ENCODE data around the gene AMPD3.
A peak's percentile ranks its signal among the peaks of the same experiment; 100 is the strongest.

AMPD3 gene

DNA sequence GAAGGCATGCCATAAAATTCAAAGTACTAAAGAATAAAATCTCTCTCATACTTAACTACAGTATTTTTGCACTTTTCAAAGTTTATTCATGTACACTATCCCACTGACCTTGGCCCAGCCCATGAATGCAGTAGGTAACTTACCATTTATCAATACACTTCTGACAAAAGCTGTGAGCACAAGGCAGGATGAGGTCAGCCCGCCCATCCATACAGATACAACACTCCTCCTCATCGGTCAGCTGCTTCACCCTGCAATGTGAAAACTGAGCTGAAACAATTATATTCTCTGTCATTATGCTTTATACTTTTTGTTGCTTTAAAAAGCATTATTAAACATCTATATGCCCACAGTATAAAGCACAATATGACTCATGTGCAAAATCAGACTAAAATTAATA, 63.8 kb downstream of the AMPD3 start:
- Histone ChIP-seq H3K4me2 (ENCODE audit: low read length) (no peak overlapping the region), H3K27me3 (ENCODE audit: control insufficient read depth, insufficient read depth, low read length) (no peaks in the 10 kb centered on the region), H3K9me3 (replicated peaks; ENCODE audit: low read length) (no peaks in the 10 kb centered on the region), H3K4me3 (ENCODE audit: low read length) (no peak overlapping the region), H3K4me1 (ENCODE audit: control insufficient read depth, insufficient read depth, low read length) (peaks cover 13% of the 10 kb centered on the region), H3K36me3 (ENCODE audit: insufficient read depth, low read length) (peaks cover 50% of the 10 kb centered on the region), H3K9ac (ENCODE audit: low read depth, low read length) (no peak overlapping the region)

DNA sequence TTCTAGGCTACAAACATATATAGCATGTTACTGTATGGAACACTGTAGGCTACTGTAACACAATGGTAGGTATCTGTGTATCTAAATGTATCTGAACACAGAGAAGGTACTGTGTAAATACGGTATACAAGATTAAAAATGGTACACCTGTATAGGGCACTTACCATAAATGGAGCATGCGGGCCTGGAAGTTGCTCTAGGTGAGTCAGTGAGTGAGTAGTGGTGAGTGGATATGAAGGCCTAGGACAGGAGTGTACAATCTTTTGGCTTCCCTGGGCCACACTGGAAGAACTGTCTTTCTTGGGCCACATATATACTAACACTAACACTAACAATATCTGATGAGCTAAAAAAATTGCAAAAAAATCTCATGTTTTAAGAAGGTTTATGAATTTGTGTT, 64.6 kb downstream of the AMPD3 start:
- Histone ChIP-seq H3K9ac (ENCODE audit: low read depth, low read length) (no peak overlapping the region), H3K4me3 (ENCODE audit: low read length) (no peak overlapping the region), H3K4me2 (ENCODE audit: low read length) (no peak overlapping the region), H3K27me3 (ENCODE audit: control insufficient read depth, insufficient read depth, low read length) (no peaks in the 10 kb centered on the region), H3K4me1 (ENCODE audit: control insufficient read depth, insufficient read depth, low read length) (peaks cover 6% of the 10 kb centered on the region), H3K9me3 (replicated peaks; ENCODE audit: low read length) (no peaks in the 10 kb centered on the region), H3K36me3 (ENCODE audit: insufficient read depth, low read length) (peaks cover 51% of the 10 kb centered on the region)

DNA sequence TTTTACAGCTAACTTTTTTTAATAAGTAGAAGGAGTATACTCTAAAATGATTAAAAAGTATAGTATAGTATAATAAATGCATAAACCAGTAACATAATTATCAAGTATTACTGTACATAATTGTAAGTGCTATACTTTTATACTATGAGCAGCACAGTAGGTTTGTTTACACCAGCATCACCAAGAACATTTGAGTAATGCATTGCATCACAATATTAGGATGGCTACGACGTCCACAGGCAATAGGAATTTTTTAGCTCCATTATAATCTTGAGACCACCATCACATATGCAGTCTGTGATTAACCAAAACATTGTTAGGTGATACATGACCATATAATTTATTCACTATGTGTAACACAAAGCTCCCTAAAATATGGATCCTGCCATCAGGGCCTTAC, 65.5 kb downstream of the AMPD3 start:
- H3K27me3 ChIP-seq (ENCODE audit: control insufficient read depth, insufficient read depth, low read length) = no peaks in the 10 kb centered on the region
- no peak overlapping the region for H3K4me3 ChIP-seq (ENCODE audit: low read length)
- no peaks in the 10 kb centered on the region for H3K9me3 ChIP-seq (replicated peaks; ENCODE audit: low read length)
- H3K9ac ChIP-seq (ENCODE audit: low read depth, low read length) = no peak overlapping the region
- H3K36me3 ChIP-seq (ENCODE audit: insufficient read depth, low read length) = peaks cover 58% of the 10 kb centered on the region
- H3K4me1 ChIP-seq (ENCODE audit: control insufficient read depth, insufficient read depth, low read length) = no peaks in the 10 kb centered on the region
- no peak overlapping the region for H3K4me2 ChIP-seq (ENCODE audit: low read length)

DNA sequence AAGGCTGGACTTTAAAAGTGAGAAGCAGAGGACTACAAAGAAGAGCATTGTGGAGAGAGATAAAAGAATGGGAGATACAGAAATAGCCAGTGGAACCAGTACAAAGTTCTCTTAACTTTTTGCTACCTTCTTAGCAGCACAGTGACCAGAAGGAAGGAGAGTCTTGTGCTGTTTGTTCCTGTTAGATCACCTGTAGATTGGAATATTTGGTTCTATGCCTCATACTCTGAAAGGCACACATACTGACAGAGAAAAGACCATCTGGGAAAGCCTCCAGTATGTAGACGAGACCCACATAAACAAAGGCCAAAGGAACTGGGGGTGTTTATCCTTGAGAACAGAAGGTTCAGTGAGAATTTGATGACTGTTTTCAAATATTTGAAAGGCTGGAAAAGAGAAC, 67.2 kb downstream of the AMPD3 start:
- Histone ChIP-seq H3K4me3 (ENCODE audit: low read length) (no peak overlapping the region), H3K4me2 (ENCODE audit: low read length) (no peak overlapping the region), H3K9ac (ENCODE audit: low read depth, low read length) (no peak overlapping the region), H3K4me1 (ENCODE audit: control insufficient read depth, insufficient read depth, low read length) (peaks cover 5% of the 10 kb centered on the region), H3K27me3 (ENCODE audit: control insufficient read depth, insufficient read depth, low read length) (no peaks in the 10 kb centered on the region), H3K36me3 (ENCODE audit: insufficient read depth, low read length) (peaks cover 60% of the 10 kb centered on the region), H3K9me3 (replicated peaks; ENCODE audit: low read length) (no peaks in the 10 kb centered on the region)

DNA sequence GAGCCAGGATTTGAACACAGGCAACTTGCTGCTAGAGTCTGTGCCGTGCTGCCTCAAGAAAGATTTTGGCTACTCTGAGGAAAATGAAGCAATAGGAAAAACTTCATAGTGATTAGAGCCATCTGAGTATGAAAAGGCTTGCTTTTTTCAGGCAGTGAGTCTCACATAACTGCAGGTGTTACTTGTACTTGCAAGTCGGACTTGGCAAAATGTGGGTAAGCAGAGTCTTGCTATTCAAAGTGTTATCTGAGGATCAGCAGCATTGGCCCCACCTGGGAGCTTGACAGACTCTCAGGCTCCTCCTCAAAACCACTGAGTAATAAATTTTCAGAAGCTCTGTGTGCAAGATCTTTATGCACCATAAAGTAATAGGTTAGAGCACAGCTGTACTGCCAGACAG, 67.9 kb downstream of the AMPD3 start:
- H3K9ac ChIP-seq (ENCODE audit: low read depth, low read length) = no peak overlapping the region
- H3K4me1 ChIP-seq (ENCODE audit: control insufficient read depth, insufficient read depth, low read length) = peaks cover 11% of the 10 kb centered on the region
- H3K36me3 ChIP-seq (ENCODE audit: insufficient read depth, low read length) = peaks cover 64% of the 10 kb centered on the region

DNA sequence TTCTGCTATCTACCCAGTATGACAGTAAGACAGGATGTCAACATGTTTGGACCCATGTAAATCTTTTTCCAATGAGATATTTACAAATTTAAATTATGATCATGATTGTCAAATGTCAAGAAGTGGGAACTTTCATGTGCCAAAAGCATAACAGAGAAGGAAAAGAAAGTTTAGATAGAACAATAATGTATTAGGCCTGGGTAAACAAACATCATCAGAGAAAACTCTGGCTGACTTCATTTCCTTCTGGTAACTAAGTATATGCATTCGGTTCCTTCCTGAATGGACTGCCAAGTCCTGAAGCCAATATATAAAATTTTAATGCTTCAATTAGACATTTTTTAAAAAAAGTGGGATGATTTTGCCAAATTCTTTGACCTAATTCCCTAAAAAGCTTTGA, 69.4 kb downstream of the AMPD3 start:
- no peaks in the 10 kb centered on the region for H3K9me3 ChIP-seq (replicated peaks; ENCODE audit: low read length)
- peaks cover 25% of the 10 kb centered on the region for H3K4me1 ChIP-seq (ENCODE audit: control insufficient read depth, insufficient read depth, low read length)
- peaks cover 70% of the 10 kb centered on the region for H3K36me3 ChIP-seq (ENCODE audit: insufficient read depth, low read length)
- no peak overlapping the region for H3K9ac ChIP-seq (ENCODE audit: low read depth, low read length)
- no peaks in the 10 kb centered on the region for H3K27me3 ChIP-seq (ENCODE audit: control insufficient read depth, insufficient read depth, low read length)
- H3K4me2 ChIP-seq (ENCODE audit: low read length) = no peak overlapping the region
- H3K4me3 ChIP-seq (ENCODE audit: low read length) = no peak overlapping the region

More for the DNA sequence above, 67.9 kb downstream of the AMPD3 start:
- Histone ChIP-seq H3K9me3 (replicated peaks; ENCODE audit: low read length) (no peaks in the 10 kb centered on the region), H3K27me3 (ENCODE audit: control insufficient read depth, insufficient read depth, low read length) (no peaks in the 10 kb centered on the region), H3K4me2 (ENCODE audit: low read length) (no peak overlapping the region), H3K4me3 (ENCODE audit: low read length) (no peak overlapping the region)

DNA sequence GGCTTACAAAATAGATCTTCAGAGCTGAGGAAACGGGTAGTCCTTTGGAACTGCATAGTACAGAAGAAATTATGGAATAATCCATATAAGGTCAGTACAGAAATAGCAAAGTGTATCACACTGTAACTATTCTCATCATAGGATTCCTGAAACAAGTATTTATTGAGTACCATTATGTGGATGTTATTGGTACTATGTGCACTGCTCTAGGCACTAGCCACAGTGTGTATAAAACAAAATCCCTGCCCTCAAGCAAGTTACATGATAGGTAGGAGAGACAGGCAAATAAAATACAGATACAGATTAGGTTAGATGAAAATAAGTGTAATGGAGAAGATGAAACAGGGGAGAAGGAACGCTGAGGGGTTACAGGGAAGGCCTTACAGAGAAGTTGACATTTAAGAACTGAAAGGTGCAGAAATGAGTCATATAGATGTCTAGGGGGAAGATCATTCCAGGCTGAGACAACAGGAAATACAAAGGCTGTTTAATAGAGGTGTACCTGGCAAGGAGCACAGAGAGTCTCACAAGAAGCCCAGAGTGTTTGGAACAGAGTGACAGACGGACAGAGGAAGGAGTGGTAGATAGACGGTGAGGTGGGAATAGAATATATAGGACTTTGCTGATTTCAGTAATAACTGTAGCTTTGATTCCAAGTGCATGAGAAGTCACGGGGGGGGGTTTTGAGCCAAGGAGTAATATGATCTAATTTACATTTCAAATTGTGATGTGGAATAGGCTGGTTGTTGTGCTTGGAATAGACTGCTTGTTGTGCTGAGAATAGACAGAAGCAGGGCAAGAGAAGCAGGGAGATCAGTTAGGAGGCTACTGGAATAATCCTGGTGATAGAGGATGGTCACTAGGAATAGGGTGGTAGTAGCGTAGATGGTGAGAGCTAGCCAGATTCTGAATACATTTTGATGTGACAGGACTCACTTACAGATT, 72.2 kb downstream of the AMPD3 start:
- Histone ChIP-seq H3K9ac (ENCODE audit: low read depth, low read length) (no peak overlapping the region), H3K9me3 (replicated peaks; ENCODE audit: low read length) (no peaks in the 10 kb centered on the region), H3K4me2 (ENCODE audit: low read length) (peak overlapping the region; percentile 11), H3K4me3 (ENCODE audit: low read length) (no peak overlapping the region), H3K4me1 (ENCODE audit: control insufficient read depth, insufficient read depth, low read length) (peaks cover 25% of the 10 kb centered on the region), H3K27me3 (ENCODE audit: control insufficient read depth, insufficient read depth, low read length) (no peaks in the 10 kb centered on the region), H3K36me3 (ENCODE audit: insufficient read depth, low read length) (peaks cover 51% of the 10 kb centered on the region)

DNA sequence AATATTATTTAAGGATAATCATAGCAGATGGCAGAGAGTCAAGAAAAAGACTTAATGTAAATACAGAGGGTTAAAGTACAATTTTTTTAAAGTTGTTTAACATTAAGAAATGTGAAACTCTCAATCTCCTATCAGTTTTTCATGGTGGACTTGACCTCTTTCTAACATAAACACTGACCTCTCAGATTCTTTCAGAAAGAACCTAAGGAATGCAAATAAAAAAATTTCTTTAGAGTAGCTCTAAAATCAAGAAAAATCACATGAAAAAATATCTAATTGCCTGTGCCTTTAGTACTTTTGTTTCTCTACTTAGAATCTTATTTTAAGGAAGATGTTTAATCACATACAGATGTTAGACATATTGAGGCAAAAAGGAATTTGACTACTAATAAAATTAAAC, 73.1 kb downstream of the AMPD3 start:
- Histone ChIP-seq H3K36me3 (ENCODE audit: insufficient read depth, low read length) (peaks cover 44% of the 10 kb centered on the region), H3K4me2 (ENCODE audit: low read length) (peak overlapping the region; percentile 30), H3K4me3 (ENCODE audit: low read length) (no peak overlapping the region), H3K4me1 (ENCODE audit: control insufficient read depth, insufficient read depth, low read length) (peaks cover 25% of the 10 kb centered on the region), H3K9ac (ENCODE audit: low read depth, low read length) (no peak overlapping the region), H3K9me3 (replicated peaks; ENCODE audit: low read length) (no peaks in the 10 kb centered on the region), H3K27me3 (ENCODE audit: control insufficient read depth, insufficient read depth, low read length) (no peaks in the 10 kb centered on the region)

DNA sequence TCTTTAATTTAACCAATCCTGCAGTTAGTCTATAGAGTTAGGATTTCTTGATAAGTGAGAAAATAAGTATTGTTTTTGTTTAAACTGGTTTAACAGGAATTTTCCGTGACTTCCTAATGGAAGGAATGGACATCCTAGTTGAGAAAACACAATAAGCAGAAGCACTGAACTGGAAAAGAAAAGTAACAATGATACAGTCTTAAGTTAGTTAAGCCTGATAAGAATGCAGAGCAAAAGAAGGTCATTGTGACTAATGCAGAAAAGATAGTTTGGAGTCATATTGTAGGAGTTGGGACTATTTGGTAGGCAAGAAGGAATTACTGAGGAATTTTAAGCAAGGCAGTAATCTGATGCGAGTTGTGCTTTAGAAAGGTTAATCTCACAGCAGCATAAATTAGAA, 74.2 kb downstream of the AMPD3 start:
- H3K4me3 ChIP-seq (ENCODE audit: low read length) = no peak overlapping the region
- H3K4me1 ChIP-seq (ENCODE audit: control insufficient read depth, insufficient read depth, low read length) = peaks cover 25% of the 10 kb centered on the region
- no peak overlapping the region for H3K9ac ChIP-seq (ENCODE audit: low read depth, low read length)
- no peak overlapping the region for H3K4me2 ChIP-seq (ENCODE audit: low read length)
- no peaks in the 10 kb centered on the region for H3K27me3 ChIP-seq (ENCODE audit: control insufficient read depth, insufficient read depth, low read length)
- peaks cover 41% of the 10 kb centered on the region for H3K36me3 ChIP-seq (ENCODE audit: insufficient read depth, low read length)
- H3K9me3 ChIP-seq (replicated peaks; ENCODE audit: low read length) = no peaks in the 10 kb centered on the region

DNA sequence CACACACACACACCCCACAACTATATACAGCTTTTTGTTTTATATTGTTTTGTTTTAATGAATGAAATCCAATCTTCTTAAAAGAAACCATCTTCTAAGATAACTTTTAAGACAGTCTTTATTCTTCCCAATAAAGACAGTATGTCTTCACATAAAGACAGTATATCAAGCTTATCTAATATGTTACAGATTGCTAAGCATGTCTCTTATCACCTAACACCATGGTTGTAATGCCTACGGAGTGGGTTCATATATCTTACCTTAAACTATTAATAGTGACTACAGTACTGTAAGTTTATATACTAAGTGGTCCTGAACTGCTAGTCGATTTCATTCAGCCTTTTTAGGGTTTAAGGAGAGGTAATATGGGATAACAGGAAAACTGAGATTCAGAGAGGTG, 77.5 kb downstream of the AMPD3 start:
- H3K9ac ChIP-seq (ENCODE audit: low read depth, low read length) = no peak overlapping the region
- H3K9me3 ChIP-seq (replicated peaks; ENCODE audit: low read length) = no peaks in the 10 kb centered on the region
- peaks cover 21% of the 10 kb centered on the region for H3K4me1 ChIP-seq (ENCODE audit: control insufficient read depth, insufficient read depth, low read length)
- H3K36me3 ChIP-seq (ENCODE audit: insufficient read depth, low read length) = peaks cover 21% of the 10 kb centered on the region
- no peak overlapping the region for H3K4me3 ChIP-seq (ENCODE audit: low read length)
- H3K4me2 ChIP-seq (ENCODE audit: low read length) = no peak overlapping the region
- no peaks in the 10 kb centered on the region for H3K27me3 ChIP-seq (ENCODE audit: control insufficient read depth, insufficient read depth, low read length)

DNA sequence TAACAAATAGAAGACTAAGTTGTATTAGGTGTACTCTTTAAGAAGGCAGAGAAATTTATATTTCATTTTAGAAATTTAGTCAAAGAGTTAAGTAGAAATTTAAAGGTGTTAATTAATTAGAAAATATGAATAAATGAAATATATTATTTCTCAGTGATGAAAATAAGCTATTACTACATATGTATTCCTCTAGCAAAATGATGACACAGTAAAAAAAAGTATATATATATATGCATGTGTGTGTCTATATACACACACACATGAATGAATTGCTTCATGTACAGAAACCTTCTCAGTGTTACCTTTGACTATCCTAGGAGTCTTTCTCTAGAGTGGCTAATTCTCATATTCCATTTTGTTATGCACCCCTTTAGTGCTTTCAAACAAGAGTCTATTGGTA, 78.3 kb downstream of the AMPD3 start:
- Histone ChIP-seq H3K36me3 (ENCODE audit: insufficient read depth, low read length) (peaks cover 20% of the 10 kb centered on the region), H3K4me3 (ENCODE audit: low read length) (no peak overlapping the region), H3K9me3 (replicated peaks; ENCODE audit: low read length) (no peaks in the 10 kb centered on the region), H3K4me1 (ENCODE audit: control insufficient read depth, insufficient read depth, low read length) (peaks cover 23% of the 10 kb centered on the region), H3K27me3 (ENCODE audit: control insufficient read depth, insufficient read depth, low read length) (no peaks in the 10 kb centered on the region), H3K9ac (ENCODE audit: low read depth, low read length) (no peak overlapping the region), H3K4me2 (ENCODE audit: low read length) (no peak overlapping the region)

DNA sequence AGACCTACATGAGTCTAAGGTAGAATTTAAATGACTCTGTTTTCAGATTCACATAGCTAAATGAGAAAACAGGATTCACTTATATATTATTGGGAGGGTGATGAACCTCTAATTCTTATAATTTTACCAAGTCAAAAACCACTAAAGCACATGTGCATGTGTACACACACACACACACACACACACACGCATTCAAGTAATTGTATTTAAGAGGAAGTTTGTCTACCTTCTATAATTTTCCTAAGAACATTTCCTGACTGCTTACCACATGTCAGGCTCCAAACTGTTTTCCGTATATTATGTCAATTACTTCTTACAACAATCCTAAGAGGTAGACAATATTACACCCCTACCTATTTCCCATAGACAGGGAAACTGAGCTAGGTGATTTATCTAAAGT, 79.3 kb downstream of the AMPD3 start:
- H3K9me3 ChIP-seq (replicated peaks; ENCODE audit: low read length) = no peaks in the 10 kb centered on the region
- H3K4me1 ChIP-seq (ENCODE audit: control insufficient read depth, insufficient read depth, low read length) = peaks cover 22% of the 10 kb centered on the region
- H3K9ac ChIP-seq (ENCODE audit: low read depth, low read length) = no peak overlapping the region
- no peak overlapping the region for H3K4me2 ChIP-seq (ENCODE audit: low read length)
- peaks cover 11% of the 10 kb centered on the region for H3K36me3 ChIP-seq (ENCODE audit: insufficient read depth, low read length)
- H3K4me3 ChIP-seq (ENCODE audit: low read length) = no peak overlapping the region
- H3K27me3 ChIP-seq (ENCODE audit: control insufficient read depth, insufficient read depth, low read length) = no peaks in the 10 kb centered on the region

Measured in skeletal muscle satellite cell (primary cell).